Nucleus accumbens (tissue), 56 donors: Measurements from ENCODE around the gene TAS2R60.
"Not testable (repeated sequence)": the region's sequence is repeated elsewhere in the genome, so short reads cannot be mapped to it uniquely, and the experiment has no call there.

ENCODE experiments used
- DNase-seq, 56 donors: peaks; one replicate each; lab custom pipeline; 2025; lab: John Stamatoyannopoulos, UW

TAS2R60 gene

DNA sequence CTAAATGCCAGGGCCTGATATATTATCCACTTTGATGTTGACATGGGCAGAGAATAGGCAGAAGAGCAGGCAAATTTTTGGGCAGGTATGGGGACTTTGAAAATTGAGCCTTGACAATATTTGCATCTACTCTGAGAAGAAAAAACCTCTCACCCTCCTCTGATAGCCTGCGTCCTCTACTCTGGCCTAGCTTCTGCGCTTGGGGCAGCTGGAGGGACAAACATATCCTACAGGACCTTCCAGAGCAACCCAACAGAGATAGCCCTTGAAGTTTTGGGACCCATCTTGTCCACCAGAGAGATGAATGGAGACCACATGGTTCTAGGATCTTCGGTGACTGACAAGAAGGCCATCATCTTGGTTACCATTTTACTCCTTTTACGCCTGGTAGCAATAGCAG is at the start of gene TAS2R60:
Gene TAS2R60, plus strand, starts transcription at position 301 of the 400 bp plus-strand sequence. Its CDS starts 0 bp downstream, at position 301.
- no peak for DNase-seq

DNA sequence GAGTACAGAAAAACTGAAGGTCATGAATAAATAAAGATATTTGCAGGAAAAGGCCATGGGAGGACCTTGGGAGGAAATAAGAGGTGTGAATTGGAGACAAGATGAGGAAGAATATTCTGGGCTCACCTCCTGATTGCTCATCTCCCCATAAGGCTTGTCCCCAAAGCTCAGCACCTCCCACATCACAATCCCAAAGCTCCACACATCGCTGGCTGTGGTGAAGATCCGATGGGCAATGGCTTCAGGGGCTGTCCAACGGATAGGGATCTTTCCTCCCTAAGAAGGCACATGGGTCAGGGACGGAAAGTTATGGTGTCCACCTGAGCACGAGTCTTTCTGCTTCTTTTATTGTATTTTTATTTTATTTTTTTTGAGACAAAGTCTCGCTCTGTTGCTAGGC is 49.2 kb upstream of the TAS2R60 start:
- no peak for DNase-seq

DNA sequence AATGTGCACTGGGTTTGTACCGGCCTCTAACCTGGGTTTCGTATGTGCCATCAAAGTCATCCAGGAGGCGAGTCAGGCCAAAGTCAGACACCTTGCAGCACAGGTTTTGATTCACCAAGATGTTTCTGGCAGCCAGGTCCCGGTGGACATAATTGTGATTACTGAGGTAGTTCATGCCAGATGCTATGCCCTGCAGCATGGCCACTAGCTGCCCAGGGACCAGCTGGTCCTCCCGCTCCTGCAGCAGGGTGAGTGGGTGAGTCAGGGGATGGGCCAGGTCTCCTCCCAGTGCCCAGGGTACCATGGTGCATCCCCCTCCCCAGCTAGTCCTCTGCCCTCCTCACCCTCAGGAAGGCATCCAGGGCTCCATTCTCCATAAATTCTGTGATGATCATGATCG is 48.5 kb upstream of the TAS2R60 start:
- DNase-seq = no peak

GRCh38 chr7:143395187-143396149 is 47.8 kb upstream of the TAS2R60 start:
- peak in 12 of 56 donors; percentile 7 to 50 (median 23) for DNase-seq

DNA sequence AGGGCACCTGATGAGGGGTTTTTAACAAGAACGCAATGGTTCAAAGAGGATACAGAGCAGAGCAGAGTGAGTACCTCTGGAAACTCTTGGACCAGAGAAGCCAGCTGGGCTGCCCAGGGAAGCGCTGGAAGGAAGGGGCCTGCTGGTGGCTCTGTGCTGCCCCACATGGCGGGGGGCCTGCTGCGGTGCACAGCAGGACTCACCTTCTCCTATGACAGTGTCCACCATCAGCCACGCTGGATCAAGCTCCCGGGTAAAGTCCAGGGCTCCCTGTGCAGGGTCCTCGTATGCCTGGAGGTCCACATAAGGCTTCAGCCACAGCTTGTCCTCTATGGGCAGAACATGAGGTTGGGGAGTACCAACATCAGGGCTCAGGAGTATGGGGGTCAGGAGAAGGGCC is 47.1 kb upstream of the TAS2R60 start:
- DNase-seq = no peak

DNA sequence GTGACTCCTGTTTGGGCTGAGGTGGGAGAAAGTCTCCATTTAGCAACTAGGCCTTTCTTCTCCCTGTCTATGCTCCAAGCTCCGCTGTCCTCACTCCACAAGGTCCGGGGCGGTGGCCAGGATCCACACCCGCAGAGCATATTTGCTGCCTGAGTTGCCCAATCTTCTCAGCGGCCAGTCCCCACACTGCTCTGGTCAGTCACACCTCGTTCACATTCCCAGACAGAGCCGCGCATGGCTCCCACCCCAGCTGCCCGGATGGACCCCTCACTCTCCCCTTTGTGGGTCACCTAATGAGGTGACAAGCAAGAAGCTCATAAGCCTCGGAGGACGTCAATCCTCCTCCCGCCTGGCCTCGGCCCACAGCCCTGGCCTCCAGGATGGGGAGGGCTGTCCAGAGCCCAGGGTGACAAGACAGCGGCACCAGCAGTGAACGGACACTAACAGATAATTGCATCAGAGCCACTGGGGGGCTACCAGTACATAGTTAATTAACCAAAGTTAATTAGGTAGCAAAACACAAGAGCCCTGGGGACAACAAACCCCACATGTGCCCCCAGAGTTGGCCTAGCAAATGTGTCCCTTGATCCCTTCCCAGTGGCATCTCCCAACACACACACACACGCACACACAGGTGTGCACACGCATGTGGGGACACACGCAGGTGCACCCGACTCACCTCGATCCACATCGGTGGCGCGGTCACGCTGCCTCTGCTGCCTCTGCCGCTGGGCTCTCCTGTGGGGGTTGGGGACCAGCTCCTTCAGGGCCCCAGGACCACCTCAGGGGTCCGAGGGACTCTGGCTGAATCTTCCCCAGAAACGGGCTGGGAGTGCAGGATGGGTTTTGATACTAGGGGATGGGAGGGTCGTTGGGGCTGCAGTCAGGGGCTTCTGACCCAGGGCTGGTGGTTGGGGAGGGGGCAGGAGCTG is 46.4 kb upstream of the TAS2R60 start:
- no peak for DNase-seq

- no peak for DNase-seq
Observed at GRCh38 chr7:143397710-143398530, 45.3 kb upstream of the TAS2R60 start.

DNA sequence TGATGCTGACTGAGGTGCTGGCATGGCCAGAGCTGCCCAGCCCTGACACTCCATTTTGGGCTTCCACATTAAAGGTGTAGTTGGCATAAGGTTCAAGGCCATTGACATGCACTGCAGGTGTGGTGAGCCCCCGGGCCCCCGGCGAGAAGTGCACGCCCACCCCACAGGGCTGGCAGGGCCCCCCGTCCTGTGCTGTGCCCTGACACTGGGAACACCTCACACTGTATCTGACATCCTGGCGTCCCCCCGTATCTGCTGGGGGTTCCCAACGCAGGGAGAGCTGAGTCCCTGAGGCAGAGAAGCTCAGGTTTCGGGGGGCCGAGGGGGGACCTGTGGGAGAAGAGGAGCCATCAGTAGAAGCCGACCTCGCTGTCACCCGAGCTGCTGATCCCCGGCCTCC is 44.6 kb upstream of the TAS2R60 start:
- DNase-seq = no peak

DNA sequence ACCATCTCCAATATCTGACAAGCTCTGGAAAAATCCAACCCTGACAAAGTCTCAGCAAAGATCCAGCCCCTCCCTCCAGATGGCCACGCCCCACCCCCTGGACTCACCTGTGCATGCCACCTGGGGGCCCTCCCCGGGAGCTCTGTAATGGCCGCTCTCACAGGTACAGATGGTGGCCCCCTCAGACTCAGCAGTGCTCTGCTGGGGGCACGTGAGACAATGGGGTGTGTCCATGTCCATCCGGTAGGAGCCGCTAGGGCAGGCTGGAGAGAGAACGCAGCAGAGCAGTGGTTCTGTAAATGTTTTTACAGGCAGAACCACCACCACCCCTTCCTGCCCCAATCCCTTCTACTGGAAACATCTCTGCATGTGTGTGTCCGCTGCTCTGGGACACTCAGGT is 44.1 kb upstream of the TAS2R60 start:
- DNase-seq = no peak

DNA sequence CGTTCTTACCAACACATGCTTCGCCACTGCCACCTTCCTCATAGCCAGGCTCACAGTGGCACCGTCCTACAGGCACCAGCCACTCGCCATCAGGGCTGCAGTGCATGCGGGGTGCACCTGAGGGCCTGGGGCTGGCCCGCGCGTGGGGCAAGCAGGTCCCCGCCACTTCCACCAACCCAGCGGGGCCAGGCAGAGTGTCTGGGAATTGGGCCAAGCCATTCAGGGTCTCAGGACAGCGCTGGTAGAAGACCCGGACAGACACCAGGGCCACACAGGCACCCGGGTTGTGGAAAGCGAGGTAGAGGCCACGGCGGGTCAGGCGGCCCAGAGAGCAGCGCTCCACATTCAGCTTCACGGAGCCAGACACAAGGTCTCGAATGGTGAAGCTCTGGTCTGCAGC is 43.6 kb upstream of the TAS2R60 start:
- no peak for DNase-seq

DNA sequence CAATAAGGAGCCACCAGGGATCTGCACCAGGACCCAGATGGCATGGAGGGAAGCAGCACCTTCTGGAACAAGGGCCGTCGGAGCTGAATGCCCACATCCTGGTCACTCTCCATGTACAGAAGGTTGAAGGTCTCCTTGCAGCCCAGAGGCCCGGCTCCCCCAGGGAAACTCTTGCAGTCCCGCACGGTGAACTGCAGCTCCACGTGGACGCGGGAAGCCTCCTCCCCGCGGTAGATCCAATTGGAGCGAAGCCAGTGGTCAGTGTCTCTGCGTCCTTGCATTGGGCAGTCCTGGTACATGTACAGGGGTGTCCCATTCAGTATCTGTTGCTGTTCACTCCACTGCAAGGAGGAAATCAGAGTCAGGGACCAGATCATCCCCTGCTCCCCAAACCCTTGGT is 42.0 kb upstream of the TAS2R60 start:
- DNase-seq = no peak

DNA sequence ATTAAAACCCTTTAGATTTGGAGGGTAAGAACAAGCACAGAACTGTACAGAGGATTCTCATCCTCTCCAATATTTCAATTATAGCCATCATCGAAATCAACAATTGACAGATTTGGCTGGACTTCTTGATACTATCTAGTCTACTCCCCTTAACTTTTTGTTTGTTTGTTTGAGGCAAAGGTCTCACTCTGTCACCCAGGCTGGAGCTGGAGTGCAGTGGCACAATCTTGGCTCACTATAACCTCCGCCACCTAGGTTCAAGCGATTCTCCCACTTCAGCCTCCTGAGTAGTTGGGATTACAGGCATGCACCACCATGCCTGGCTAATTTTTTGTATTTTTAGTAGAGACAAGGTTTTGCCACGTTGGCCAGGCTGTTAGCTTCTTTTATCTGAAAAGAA is 41.0 kb upstream of the TAS2R60 start:
- DNase-seq = not testable (repeated sequence)

DNA sequence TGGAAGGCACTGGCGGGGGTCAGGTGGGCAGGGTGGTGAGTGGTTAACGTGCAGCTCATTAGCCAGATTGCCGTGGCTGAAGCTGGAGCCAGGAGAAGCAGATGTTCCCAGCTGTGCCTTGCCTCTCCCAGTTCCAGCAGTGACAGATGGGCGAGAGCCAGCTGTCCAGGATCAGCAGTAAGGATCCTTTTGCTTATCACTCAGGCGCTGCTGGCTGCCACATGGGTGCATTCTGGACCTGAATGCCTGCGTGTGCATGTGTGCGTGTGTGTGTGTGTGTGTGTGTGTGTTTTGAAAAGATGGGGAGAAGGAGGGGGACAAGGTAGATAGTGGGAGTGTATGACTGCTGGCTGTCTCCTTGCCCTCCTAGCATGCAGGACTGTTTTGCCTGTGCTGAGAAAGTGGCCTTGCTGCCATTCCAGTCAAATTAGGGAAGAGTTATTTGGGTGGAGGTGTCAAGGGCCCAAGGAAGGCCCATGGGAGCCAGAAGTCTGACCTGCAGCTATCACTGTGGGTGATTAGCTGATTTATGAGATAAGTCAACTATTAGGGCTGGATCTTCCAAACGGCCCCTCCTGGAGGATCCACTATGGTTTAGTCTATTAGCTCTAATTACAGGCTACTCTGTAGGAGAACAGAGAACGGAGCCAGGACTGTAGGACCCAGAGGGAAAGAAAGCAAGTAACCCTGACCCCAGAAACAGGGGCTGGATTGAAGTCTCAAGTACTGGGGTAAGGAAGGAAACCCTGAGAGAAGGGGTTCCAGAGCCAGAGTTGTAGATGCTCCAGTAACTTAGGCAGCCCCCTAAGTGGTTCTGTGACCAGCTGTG is 37.9 kb upstream of the TAS2R60 start:
- no peak for DNase-seq

GRCh38 chr7:143406002-143406357 is 37.3 kb upstream of the TAS2R60 start:
- DNase-seq = no peak

DNA sequence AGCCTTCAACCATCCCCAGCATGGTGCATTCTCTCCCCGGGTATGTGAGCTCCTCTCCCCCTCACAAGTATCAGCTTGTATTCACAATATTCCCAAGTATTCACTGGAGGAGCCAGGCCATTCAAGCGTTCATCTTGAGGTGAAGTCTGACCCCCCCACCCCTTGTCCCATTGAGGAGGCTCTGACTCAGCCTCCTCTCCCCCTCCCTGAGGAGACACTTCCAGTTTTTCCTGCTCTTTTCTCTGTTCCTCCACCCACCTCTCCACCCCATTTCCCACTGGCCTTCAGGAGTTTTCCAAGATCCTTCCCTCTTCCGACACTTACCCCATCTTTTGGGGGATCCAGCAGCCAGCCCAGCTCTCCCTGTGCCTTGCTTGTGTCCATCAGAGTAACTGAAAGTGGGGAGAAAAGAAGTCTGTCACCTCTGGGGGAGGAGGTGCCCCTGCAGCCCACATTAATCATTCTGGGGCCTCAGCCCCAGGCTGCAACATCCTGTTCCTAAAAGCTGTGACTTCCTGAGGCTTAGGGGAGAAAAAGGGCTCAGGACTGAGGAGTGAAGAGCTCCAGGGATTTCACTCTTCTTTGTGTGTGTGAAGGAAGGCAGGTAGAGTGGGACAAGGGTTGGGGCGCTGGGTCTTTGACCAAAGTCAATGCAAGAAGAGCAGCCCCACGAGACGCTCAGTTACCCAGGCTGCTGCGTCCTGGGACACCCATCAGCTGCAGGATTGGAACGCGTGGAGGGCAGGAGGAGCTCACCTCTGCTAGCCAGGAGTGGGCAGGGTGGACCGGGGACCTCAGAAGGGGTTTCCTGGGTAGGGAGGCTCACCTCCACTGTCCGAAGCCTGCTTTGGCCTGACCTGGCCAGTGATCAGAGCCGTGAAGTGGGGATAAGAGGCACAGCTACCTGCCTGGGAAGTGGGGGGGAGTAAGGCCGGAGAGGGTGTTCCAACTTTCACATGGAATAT is 35.7 kb upstream of the TAS2R60 start:
- DNase-seq = no peak

DNA sequence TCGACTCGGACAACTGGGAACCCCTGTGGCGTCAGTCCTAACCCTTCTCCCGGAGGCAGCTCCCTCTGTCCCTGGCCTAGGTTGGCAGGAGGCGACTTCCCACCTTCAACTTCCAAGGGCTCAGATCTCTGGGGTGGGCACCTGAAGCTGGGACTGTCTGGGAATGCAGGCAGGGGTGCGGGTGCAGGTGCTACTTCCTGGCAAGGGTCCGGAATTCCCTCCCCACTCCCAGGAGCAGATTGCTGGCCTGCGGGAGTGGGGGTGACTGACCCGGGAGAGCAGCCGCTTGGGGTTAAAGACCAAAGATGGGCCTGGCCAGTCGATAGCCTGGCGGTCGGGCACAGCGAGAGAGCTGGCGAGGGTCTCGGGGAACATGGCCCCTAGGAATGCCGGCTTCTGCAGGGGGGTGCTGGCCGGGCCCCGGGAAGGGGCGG is 35.0 kb upstream of the TAS2R60 start:
- DNase-seq = no peak

GRCh38 chr7:143408686-143409561 is 34.3 kb upstream of the TAS2R60 start, which contains the start of gene EPHA1:
EPHA1 (minus strand) TSS chr7:143408856; CDS start chr7:143408805, 51 bp downstream.
- peak in 2 of 56 donors; percentile 34 to 44 for DNase-seq
